ENCODE measurements around the gene AGPAT1. TPM values are rescaled to one million over a fixed set of nuclear protein-coding genes. Genes with fewer than 3 reads are reported as not detected.
A peak's percentile ranks its signal among the peaks of the same experiment; 100 is the strongest.

AGPAT1 gene
- total and polyA plus RNA-seq, 2 experiments from 2014 or later = 69.6 to 128 TPM

- Histone ChIP-seq H3K4me1 (ENCODE audit: low read depth) (peaks cover 33% of the 10 kb centered on the region), H3K27ac (peak overlapping the region; percentile 95), H3K9me3 (ENCODE audit: low read depth) (no peaks in the 10 kb centered on the region), H3K36me3 (peaks cover 5% of the 10 kb centered on the region), H3K4me3 (no peak overlapping the region), H3K27me3 (no peaks in the 10 kb centered on the region)
- TF ChIP-seq, protein P1, sequence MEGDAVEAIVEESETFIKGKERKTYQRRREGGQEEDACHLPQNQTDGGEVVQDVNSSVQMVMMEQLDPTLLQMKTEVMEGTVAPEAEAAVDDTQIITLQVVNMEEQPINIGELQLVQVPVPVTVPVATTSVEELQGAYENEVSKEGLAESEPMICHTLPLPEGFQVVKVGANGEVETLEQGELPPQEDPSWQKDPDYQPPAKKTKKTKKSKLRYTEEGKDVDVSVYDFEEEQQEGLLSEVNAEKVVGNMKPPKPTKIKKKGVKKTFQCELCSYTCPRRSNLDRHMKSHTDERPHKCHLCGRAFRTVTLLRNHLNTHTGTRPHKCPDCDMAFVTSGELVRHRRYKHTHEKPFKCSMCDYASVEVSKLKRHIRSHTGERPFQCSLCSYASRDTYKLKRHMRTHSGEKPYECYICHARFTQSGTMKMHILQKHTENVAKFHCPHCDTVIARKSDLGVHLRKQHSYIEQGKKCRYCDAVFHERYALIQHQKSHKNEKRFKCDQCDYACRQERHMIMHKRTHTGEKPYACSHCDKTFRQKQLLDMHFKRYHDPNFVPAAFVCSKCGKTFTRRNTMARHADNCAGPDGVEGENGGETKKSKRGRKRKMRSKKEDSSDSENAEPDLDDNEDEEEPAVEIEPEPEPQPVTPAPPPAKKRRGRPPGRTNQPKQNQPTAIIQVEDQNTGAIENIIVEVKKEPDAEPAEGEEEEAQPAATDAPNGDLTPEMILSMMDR (IDR thresholded peaks at IDR 0.05; ENCODE audit: low read depth, low read length) = no peak
- DNase-seq (ENCODE audit: low read depth in 1 of 2, low spot score in 1 of 2) = no peak
These were observed 5.6 kb downstream of the AGPAT1 start for GRCh38 chr6:32170294-32170693.

DNA sequence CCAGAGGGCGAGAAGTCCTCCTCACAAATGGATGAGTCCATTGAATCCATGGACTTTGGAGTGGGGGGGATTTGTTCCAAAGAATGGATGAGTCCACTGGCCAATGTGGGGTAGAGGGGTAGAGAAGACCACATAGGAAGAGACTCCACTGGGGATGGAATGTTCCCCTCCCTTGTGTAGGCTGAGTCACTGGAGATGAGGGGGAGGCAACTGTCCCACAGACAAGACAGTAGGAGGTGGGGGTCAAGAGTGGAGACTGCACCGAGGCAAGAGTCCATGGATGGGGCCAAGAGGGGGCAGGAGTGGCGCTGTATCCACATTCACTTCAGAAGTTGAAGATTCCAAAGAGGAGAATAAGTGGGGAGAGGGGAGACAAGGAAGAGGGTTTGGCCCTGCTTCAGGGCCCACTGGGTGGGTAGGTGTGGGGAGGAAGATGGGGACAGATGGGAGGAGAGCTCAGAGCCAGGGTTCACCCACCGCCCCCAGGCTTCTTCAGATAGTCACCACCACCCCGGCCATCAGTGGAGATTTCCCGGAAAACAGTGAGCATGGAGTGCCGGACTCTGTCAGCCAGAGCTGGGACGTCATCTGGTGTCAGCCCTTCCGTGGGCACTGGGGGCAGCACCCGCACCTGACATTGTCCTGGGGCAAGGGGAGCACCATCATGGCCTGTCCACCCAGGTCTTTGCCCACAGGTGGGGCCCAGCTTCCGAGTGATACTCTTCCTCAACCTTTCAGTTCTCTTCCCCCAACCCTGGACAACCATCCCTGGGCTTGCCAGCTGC lies 6.9 kb downstream of the AGPAT1 start:
- peaks cover 26% of the 10 kb centered on the region for H3K4me1 ChIP-seq (ENCODE audit: low read depth)
- DNase-seq (ENCODE audit: low read depth in 1 of 2, low spot score in 1 of 2) = peak in 1 of 2 donors; percentile 47
- no peaks in the 10 kb centered on the region for H3K27me3 ChIP-seq
- H3K36me3 ChIP-seq = peaks cover 5% of the 10 kb centered on the region
- no peak overlapping the region for H3K4me3 ChIP-seq
- H3K9me3 ChIP-seq (ENCODE audit: low read depth) = no peaks in the 10 kb centered on the region
- TF ChIP-seq, protein P1 (IDR thresholded peaks at IDR 0.05; ENCODE audit: low read depth, low read length) = no peak
- H3K27ac ChIP-seq = peak overlapping the region; percentile 95

DNA sequence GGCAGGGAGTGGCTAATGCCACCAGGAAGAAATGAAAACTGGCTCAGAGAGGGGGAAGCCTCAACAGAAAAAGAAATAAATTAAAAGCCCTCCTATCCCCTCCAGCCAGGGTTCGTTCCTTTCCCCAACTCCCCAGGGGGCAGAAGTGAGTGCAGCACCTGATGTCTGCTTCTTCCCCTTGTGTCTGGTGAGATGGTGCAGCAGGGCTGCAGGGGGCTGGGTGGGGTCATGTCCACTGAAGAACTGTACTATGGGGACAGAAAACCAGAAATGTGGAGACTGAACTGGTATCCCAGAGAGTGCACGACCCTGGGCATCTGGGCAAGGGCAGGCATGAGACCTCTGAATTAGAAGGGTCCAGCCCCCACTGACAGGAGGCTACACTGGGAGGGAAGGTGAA lies 7.5 kb downstream of the AGPAT1 start:
- no peaks in the 10 kb centered on the region for H3K9me3 ChIP-seq (ENCODE audit: low read depth)
- H3K36me3 ChIP-seq = peaks cover 5% of the 10 kb centered on the region
- peak overlapping the region; percentile 95 for H3K27ac ChIP-seq
- no peaks in the 10 kb centered on the region for H3K27me3 ChIP-seq
- TF ChIP-seq, protein P1 (IDR thresholded peaks at IDR 0.05; ENCODE audit: low read depth, low read length) = no peak
- H3K4me3 ChIP-seq = no peak overlapping the region
- peaks cover 26% of the 10 kb centered on the region for H3K4me1 ChIP-seq (ENCODE audit: low read depth)
- DNase-seq (ENCODE audit: low read depth in 1 of 2, low spot score in 1 of 2) = no peak

- Histone ChIP-seq H3K4me1 (ENCODE audit: low read depth) (peaks cover 26% of the 10 kb centered on the region), H3K27me3 (no peaks in the 10 kb centered on the region), H3K36me3 (peaks cover 5% of the 10 kb centered on the region), H3K27ac (peak overlapping the region; percentile 95), H3K9me3 (ENCODE audit: low read depth) (no peaks in the 10 kb centered on the region), H3K4me3 (no peak overlapping the region)
- DNase-seq (ENCODE audit: low read depth in 1 of 2, low spot score in 1 of 2) = peak; percentile 41 to 84
- TF ChIP-seq, protein P1 (IDR thresholded peaks at IDR 0.05; ENCODE audit: low read depth, low read length) = no peak
These were observed 8.1 kb downstream of the AGPAT1 start for GRCh38 chr6:32167761-32168262.

GRCh38 chr6:32167154-32167760 lies 8.6 kb downstream of the AGPAT1 start:
- H3K27ac ChIP-seq = peak overlapping the region; percentile 95
- peaks cover 26% of the 10 kb centered on the region for H3K4me1 ChIP-seq (ENCODE audit: low read depth)
- H3K36me3 ChIP-seq = peaks cover 5% of the 10 kb centered on the region
- H3K27me3 ChIP-seq = no peaks in the 10 kb centered on the region
- no peak overlapping the region for H3K4me3 ChIP-seq
- no peak for DNase-seq (ENCODE audit: low read depth in 1 of 2, low spot score in 1 of 2)
- no peaks in the 10 kb centered on the region for H3K9me3 ChIP-seq (ENCODE audit: low read depth)
- TF ChIP-seq, protein P1 (IDR thresholded peaks at IDR 0.05; ENCODE audit: low read depth, low read length) = no peak

All from cardiac muscle cell (in vitro differentiated cells and primary cell).